ENCODE results near the gene GAS2L2. TPM values are rescaled to one million over a fixed set of nuclear protein-coding genes. Genes with fewer than 3 reads are reported as not detected.

GAS2L2 gene
- total RNA-seq, 1 donor from 2014 or later = not detected

GRCh38 chr17:35786941-35787432, 33.9 kb upstream of the GAS2L2 start:
- Mint-ChIP-seq H3K9me3 (no peaks in the 10 kb centered on the region), H3K27me3 (peaks cover 48% of the 10 kb centered on the region), H3K4me3 (no peak overlapping the region), H3K36me3 (ENCODE audit: low read depth) (no peaks in the 10 kb centered on the region), H3K27ac (no peak overlapping the region), H3K4me1 (peaks cover 3% of the 10 kb centered on the region)
- DNase-seq = no peak
- intact Hi-C loops (cut with micrococcal nuclease) = no loop called here

- H3K27ac Mint-ChIP-seq = no peak overlapping the region
- DNase-seq = no peak
- intact Hi-C loops (cut with micrococcal nuclease) = no loop called here
- peaks cover 3% of the 10 kb centered on the region for H3K4me1 Mint-ChIP-seq
- peaks cover 44% of the 10 kb centered on the region for H3K27me3 Mint-ChIP-seq
- H3K36me3 Mint-ChIP-seq (ENCODE audit: low read depth) = no peaks in the 10 kb centered on the region
- no peak overlapping the region for H3K4me3 Mint-ChIP-seq
- H3K9me3 Mint-ChIP-seq = no peaks in the 10 kb centered on the region
Observed at GRCh38 chr17:35784895-35785294, 31.9 kb upstream of the GAS2L2 start.

- no peak overlapping the region for H3K27ac Mint-ChIP-seq
- peaks cover 26% of the 10 kb centered on the region for H3K27me3 Mint-ChIP-seq
- H3K4me3 Mint-ChIP-seq = no peak overlapping the region
- no peaks in the 10 kb centered on the region for H3K4me1 Mint-ChIP-seq
- intact Hi-C loops (cut with micrococcal nuclease) = no loop called here
- H3K36me3 Mint-ChIP-seq (ENCODE audit: low read depth) = no peaks in the 10 kb centered on the region
- no peak for DNase-seq
- H3K9me3 Mint-ChIP-seq = no peaks in the 10 kb centered on the region
Observed at GRCh38 chr17:35780950-35781349, 27.9 kb upstream of the GAS2L2 start.

DNA sequence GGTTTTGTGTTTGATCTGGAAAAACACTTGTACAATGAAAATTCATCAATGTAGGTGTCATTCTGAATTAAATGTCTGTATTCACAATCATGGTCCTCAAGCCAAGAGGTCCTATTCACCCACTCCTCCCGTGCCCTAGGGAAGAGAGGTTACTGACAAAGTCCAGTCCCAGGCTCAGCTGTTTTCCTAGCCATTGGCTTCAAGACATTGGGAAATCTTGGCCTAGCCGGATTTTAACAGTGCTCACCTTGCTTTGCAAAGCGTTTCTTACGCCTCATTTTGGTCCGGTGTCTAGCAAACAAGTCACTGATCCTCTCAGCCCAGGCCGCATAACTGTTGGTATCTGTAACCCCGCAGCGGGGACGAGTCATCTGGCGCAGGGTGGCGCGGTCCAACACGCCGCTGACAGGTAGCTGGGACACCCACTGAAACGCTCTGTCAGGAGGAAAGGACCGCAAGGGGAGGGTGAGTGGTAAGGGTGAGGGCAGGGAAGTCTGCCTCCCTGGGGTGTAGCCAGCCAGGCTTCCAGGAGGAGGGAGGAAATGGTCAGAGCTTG, 25.7 kb upstream of the GAS2L2 start:
- intact Hi-C loops (cut with micrococcal nuclease) = no loop called here
- DNase-seq = no peak
- H3K27me3 Mint-ChIP-seq = peaks cover 28% of the 10 kb centered on the region
- H3K4me3 Mint-ChIP-seq = no peak overlapping the region
- H3K27ac Mint-ChIP-seq = no peak overlapping the region
- H3K4me1 Mint-ChIP-seq = no peaks in the 10 kb centered on the region
- H3K9me3 Mint-ChIP-seq = no peaks in the 10 kb centered on the region
- H3K36me3 Mint-ChIP-seq (ENCODE audit: low read depth) = no peaks in the 10 kb centered on the region

DNA sequence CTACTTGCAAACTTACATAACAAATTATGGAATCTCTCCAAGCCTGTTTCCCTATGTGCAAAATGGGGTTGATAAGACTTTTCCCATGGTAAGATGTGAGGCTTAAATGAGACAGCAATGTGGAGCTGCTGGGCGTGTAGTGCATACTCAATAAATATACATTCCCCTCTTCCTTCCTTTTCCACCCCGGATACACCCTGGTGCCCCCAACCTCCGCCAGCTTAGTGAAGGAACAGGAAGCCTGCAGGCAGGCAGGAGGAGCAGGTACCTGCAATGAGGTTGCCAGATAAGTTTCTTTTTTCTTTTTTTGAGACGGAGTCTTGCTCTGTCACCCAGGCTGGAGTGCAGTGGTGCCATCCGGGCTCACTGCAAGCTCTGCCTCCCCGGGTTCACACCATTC, 22.5 kb upstream of the GAS2L2 start:
- peaks cover 23% of the 10 kb centered on the region for H3K27me3 Mint-ChIP-seq

GRCh38 chr17:35775039-35775438, 22.0 kb upstream of the GAS2L2 start:
- Mint-ChIP-seq H3K27ac (no peak overlapping the region), H3K4me1 (no peaks in the 10 kb centered on the region), H3K4me3 (no peak overlapping the region), H3K27me3 (peaks cover 27% of the 10 kb centered on the region), H3K9me3 (no peaks in the 10 kb centered on the region), H3K36me3 (ENCODE audit: low read depth) (no peaks in the 10 kb centered on the region)
- intact Hi-C loops (cut with micrococcal nuclease) = no loop called here
- DNase-seq = no peak

More for the DNA sequence above, 22.5 kb upstream of the GAS2L2 start:
- Mint-ChIP-seq H3K4me1 (no peaks in the 10 kb centered on the region), H3K36me3 (ENCODE audit: low read depth) (no peaks in the 10 kb centered on the region), H3K27ac (no peak overlapping the region), H3K9me3 (no peaks in the 10 kb centered on the region), H3K4me3 (no peak overlapping the region)
- DNase-seq = no peak
- intact Hi-C loops (cut with micrococcal nuclease) = no loop called here

DNA sequence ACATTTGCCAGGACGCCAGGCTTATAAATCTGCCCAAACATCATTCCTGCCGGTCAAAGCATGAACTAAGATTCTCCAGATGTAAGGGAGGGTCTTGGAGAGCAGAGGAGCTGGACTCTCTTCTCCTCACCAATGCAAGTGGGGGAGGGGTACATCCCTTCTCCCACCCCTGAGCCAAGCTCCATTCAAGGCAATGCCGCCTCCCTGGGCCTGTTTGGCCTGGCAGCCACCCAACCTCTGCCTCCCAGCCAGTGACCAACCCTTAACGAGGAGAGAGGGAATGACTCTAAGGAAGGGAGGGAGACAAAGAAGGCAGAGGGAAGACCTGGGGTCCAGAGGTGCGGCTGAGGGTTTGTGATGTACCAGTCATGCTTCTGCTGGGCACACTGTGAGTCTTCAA, 21.5 kb upstream of the GAS2L2 start:
- Mint-ChIP-seq H3K4me1 (no peaks in the 10 kb centered on the region), H3K27ac (no peak overlapping the region), H3K4me3 (no peak overlapping the region), H3K9me3 (no peaks in the 10 kb centered on the region), H3K27me3 (peaks cover 25% of the 10 kb centered on the region), H3K36me3 (ENCODE audit: low read depth) (no peaks in the 10 kb centered on the region)
- intact Hi-C loops (cut with micrococcal nuclease) = no loop called here
- no peak for DNase-seq

- DNase-seq = no peak
- Mint-ChIP-seq H3K9me3 (no peaks in the 10 kb centered on the region), H3K4me1 (no peaks in the 10 kb centered on the region), H3K36me3 (ENCODE audit: low read depth) (no peaks in the 10 kb centered on the region), H3K4me3 (no peak overlapping the region), H3K27ac (no peak overlapping the region), H3K27me3 (peaks cover 25% of the 10 kb centered on the region)
- intact Hi-C loops (cut with micrococcal nuclease) = no loop called here
Observed at GRCh38 chr17:35773679-35774425, 20.8 kb upstream of the GAS2L2 start.

- H3K36me3 Mint-ChIP-seq (ENCODE audit: low read depth) = no peaks in the 10 kb centered on the region
- no peaks in the 10 kb centered on the region for H3K4me1 Mint-ChIP-seq
- intact Hi-C loops (cut with micrococcal nuclease) = no loop called here
- H3K4me3 Mint-ChIP-seq = no peak overlapping the region
- no peak overlapping the region for H3K27ac Mint-ChIP-seq
- no peak for DNase-seq
- H3K27me3 Mint-ChIP-seq = peaks cover 23% of the 10 kb centered on the region
- no peaks in the 10 kb centered on the region for H3K9me3 Mint-ChIP-seq
Observed at GRCh38 chr17:35773129-35773528, 20.1 kb upstream of the GAS2L2 start.

DNA sequence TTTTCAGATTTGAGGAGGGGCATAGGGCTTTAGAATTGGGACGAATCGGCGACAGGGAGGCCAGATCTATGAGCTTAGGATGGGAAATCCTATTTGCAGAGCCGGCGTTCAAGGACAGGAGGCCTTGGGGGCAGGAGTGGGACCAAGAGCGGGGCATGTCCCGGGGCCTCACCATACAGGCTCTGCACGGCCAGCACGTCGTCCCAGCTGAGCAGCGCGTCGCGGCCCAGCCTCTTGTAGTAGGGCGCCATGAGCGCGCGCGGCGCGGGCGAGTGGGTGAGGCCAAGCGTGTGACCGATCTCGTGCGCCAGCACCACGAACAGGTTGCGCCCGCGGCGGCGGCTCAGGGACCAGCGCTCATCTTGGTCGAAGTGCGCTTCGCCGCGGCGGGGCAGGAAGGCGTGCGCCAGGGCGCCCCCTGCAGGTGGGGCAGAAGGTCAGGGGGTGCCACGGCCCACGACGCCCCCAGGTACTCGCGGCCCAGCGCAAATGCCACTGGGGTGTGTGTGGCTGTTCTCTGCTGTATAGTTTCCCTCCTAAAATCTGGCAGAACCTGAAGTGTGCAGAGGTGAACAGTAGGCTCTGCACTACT, 17.0 kb upstream of the GAS2L2 start:
- Mint-ChIP-seq H3K9me3 (no peaks in the 10 kb centered on the region), H3K4me3 (no peak overlapping the region), H3K27me3 (peaks cover 19% of the 10 kb centered on the region), H3K4me1 (peaks cover 2% of the 10 kb centered on the region), H3K36me3 (ENCODE audit: low read depth) (no peaks in the 10 kb centered on the region), H3K27ac (no peak overlapping the region)
- DNase-seq = no peak
- intact Hi-C loops (cut with micrococcal nuclease) = no loop called here

- Mint-ChIP-seq H3K36me3 (ENCODE audit: low read depth) (no peaks in the 10 kb centered on the region), H3K4me1 (peaks cover 8% of the 10 kb centered on the region), H3K27me3 (peaks cover 18% of the 10 kb centered on the region), H3K9me3 (no peaks in the 10 kb centered on the region), H3K4me3 (no peak overlapping the region), H3K27ac (no peak overlapping the region)
- intact Hi-C loops (cut with micrococcal nuclease) = no loop called here
- DNase-seq = no peak
Observed at GRCh38 chr17:35768797-35769196, 15.8 kb upstream of the GAS2L2 start.

- H3K27ac Mint-ChIP-seq = no peak overlapping the region
- DNase-seq = peak; percentile 77
- peaks cover 13% of the 10 kb centered on the region for H3K27me3 Mint-ChIP-seq
- H3K9me3 Mint-ChIP-seq = no peaks in the 10 kb centered on the region
- no peaks in the 10 kb centered on the region for H3K36me3 Mint-ChIP-seq (ENCODE audit: low read depth)
- H3K4me3 Mint-ChIP-seq = no peak overlapping the region
- H3K4me1 Mint-ChIP-seq = peaks cover 8% of the 10 kb centered on the region
- intact Hi-C loops (cut with micrococcal nuclease) = no loop called here
Observed at GRCh38 chr17:35766903-35767510, 14.0 kb upstream of the GAS2L2 start.

GRCh38 chr17:35766489-35766877, 13.4 kb upstream of the GAS2L2 start:
- intact Hi-C loops (cut with micrococcal nuclease) = no loop called here
- DNase-seq = no peak
- Mint-ChIP-seq H3K4me3 (no peak overlapping the region), H3K9me3 (no peaks in the 10 kb centered on the region), H3K27me3 (peaks cover 13% of the 10 kb centered on the region), H3K36me3 (ENCODE audit: low read depth) (no peaks in the 10 kb centered on the region), H3K4me1 (peaks cover 8% of the 10 kb centered on the region), H3K27ac (no peak overlapping the region)

Measured in activated CD4-positive, alpha-beta T cell treated with anti-CD3 and anti-CD28 coated beads, Interleukin-2, amount 10 ng/mL, durations not matched to agents 24 days and 14 days (primary cell).